ENCODE measurements around the gene MTSS2. TPM values are rescaled to one million over a fixed set of nuclear protein-coding genes. Genes with fewer than 3 reads are reported as not detected.

Gene MTSS2
- total and polyA plus RNA-seq, 2 of the 4 experiments (the other 2 are of a cell fraction): 9.1 to 86.2 TPM

DNA sequence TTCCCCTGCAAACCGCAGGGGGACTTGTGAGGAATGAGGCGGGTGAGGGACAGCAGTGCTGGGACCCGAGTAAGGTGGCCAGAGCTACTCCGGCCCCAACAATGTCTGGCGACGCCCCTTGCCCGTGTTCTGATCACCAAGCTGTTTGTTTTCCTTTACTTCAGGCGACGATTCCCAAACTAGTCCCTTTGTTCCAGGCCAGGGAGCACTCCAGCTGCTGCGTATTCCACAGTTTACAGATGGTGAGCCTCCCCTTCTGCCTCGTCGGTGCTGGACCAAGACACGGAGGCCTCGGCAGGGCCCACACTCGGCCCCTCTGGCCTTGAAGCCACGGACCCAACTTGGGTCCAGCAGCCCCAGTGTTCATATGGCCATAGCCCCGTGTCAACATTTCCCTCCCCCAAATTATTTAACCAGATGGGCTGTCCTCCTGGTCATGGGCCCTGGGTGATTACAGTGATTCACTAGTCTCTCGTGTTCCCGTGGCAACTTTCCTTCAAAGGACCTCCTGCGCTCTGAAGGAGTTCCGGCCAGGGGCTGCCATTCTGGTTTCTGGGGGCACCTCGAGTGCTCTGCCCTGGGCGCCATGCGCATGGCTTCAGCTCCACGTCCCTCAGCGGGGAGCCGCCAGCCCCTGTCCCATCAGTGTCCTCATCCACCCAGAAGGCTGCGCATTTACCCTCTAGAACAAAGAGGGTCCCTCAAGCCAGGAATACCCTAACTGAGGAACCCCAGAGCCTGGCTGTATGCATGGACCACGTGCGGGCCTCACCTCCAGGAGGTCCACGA, 24.8 kb upstream of the MTSS2 start (continued):
- TF ChIP-seq BHLHE40 (IDR thresholded peaks at IDR 0.05; ENCODE audit: low read depth, low read length): no peak

DNA sequence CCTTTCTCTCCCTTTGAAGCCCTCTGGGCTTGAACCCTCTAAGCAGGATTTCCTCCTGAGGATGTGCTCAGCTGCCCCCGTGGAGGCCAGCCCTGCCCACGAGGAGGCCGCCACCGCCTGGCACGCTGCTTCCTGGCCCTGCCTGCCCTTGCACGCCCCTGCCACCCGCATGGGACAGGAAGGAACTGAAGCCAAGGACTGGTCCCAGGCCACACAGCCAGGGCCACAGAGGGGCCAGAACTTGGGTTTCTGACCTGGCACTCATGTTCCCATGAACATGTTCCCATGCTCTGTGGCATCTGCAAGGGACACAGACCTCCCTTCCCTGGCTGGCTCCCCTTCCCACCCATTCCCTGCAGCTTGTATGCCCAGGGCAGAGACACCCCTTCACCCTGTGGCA, 24.1 kb upstream of the MTSS2 start:
- ATAC-seq (ENCODE audit: low read depth) (no peak), DNase-seq (no peak)
- Histone ChIP-seq H3K79me1 (ENCODE audit: low read depth in 1 of 2, low read length in 2 of 2) (peaks cover 9 to 59% of the 10 kb centered on the region in 2 experiments), H3K23ac (ENCODE audit: low read depth, low read length) (no peak overlapping the region), H3K4me1 (ENCODE audit: control insufficient read depth, insufficient read depth, low read length) (peaks cover 41% of the 10 kb centered on the region), H4K20me1 (ENCODE audit: insufficient read depth, low read length) (no peaks in the 10 kb centered on the region), H3K14ac (replicated peaks; ENCODE audit: low read depth, low read length) (no peak overlapping the region), H2BK15ac (ENCODE audit: low read depth, low read length) (peak overlapping the region; percentile 57; the same call in 2 of the 3 replicates), H3K9me3 (ENCODE audit: control insufficient read depth, insufficient read depth, low read length) (no peaks in the 10 kb centered on the region), H3K56ac (ENCODE audit: extremely low read depth, insufficient read depth, low read length) (no peak overlapping the region), H4K91ac (ENCODE audit: insufficient read depth, low read depth, low read length) (peak overlapping the region; percentile 33; the same call in 1 of the 2 replicates), H4K5ac (ENCODE audit: low read depth, low read length) (no peak overlapping the region), H3K9me1 (ENCODE audit: insufficient read depth, low read length) (peaks cover 50% of the 10 kb centered on the region), H3K9ac (ENCODE audit: low read depth, low read length) (no peak overlapping the region), H3K27me3 (ENCODE audit: control insufficient read depth, insufficient read depth, low read length) (no peaks in the 10 kb centered on the region), H3K4ac (ENCODE audit: low read depth, low read length) (peak overlapping the region; percentile 44), H2BK5ac (ENCODE audit: low read depth, low read length, poor library complexity, severe bottlenecking) (no peak overlapping the region), H3K4me3 (ENCODE audit: insufficient read depth, low read depth, low read length) (no peak overlapping the region), H2AFZ (replicated peaks; ENCODE audit: low read length, poor library complexity) (no peak overlapping the region), H3K18ac (ENCODE audit: low read depth, low read length) (no peak overlapping the region), H2AK5ac (ENCODE audit: low read depth, low read length) (peak overlapping the region; percentile 40), H4K8ac (ENCODE audit: low read depth in 2 of 2, low read length in 2 of 2) (no peak overlapping the region), H3K36me3 (ENCODE audit: control insufficient read depth, insufficient read depth, low read length) (no peaks in the 10 kb centered on the region), H3K4me2 (ENCODE audit: low read depth, low read length) (no peak overlapping the region), H2BK120ac (ENCODE audit: low read depth, low read length) (peak overlapping the region; percentile 36; the same call in 1 of the 2 replicates), H2AK9ac (replicated peaks; ENCODE audit: low read depth, low read length, poor library complexity) (no peak overlapping the region), H3K27ac (ENCODE audit: insufficient read depth, low read length) (no peak overlapping the region), H2BK20ac (ENCODE audit: low read depth, low read length) (0 out of 2 replicates have a peak overlapping the region, but pooled peaks have one; percentile 20)
- POLR2A ChIA-PET (ENCODE audit: unreplicated experiment): no interaction called here
- dilution Hi-C loops (cut with HindIII; ENCODE audit: low sequenced_read_pairs, unreplicated experiment) (no loop called here), in situ Hi-C loops (cut with MboI; ENCODE audit: low sequenced_read_pairs) (no loop called here), intact Hi-C loops (cut with micrococcal nuclease) (no loop called here)
- 90% methylated on average over 7 of the region's 7 CpGs; no CpG with 5 or more reads in 1 of the 2 experiments for WGBS, 2 experiments (ENCODE audit: extremely low coverage in 2 of 2, insufficient read length in 1 of 2)
- CTCF ChIA-PET: no interaction called here
- BruUV-seq (replicated peaks): no TSS peak
- TF ChIP-seq, protein P1, sequence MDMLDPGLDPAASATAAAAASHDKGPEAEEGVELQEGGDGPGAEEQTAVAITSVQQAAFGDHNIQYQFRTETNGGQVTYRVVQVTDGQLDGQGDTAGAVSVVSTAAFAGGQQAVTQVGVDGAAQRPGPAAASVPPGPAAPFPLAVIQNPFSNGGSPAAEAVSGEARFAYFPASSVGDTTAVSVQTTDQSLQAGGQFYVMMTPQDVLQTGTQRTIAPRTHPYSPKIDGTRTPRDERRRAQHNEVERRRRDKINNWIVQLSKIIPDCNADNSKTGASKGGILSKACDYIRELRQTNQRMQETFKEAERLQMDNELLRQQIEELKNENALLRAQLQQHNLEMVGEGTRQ (IDR thresholded peaks at IDR 0.05; ENCODE audit: low read depth, low read length): no peak
- TF ChIP-seq RFX5 (IDR thresholded peaks at IDR 0.05; ENCODE audit: low read depth, low read length) (no peak), MXI1 (IDR thresholded peaks at IDR 0.05; ENCODE audit: borderline replicate concordance, low read depth, low read length) (no peak), NFE2L2 (IDR thresholded peaks at IDR 0.05; ENCODE audit: low read depth, low read length) (no peak), MAFK (IDR thresholded peaks at IDR 0.05; ENCODE audit: low read depth, low read length) (no peak), CEBPB (IDR thresholded peaks at IDR 0.05; ENCODE audit: low read depth, low read length) (no peak), SMC3 (IDR thresholded peaks at IDR 0.05; ENCODE audit: low read depth, low read length) (no peak), RAD21 (IDR thresholded peaks at IDR 0.05; ENCODE audit: low read length) (no peak), RCOR1 (IDR thresholded peaks at IDR 0.05; ENCODE audit: insufficient replicate concordance, low read length) (no peak), CHD1 (IDR thresholded peaks at IDR 0.05; ENCODE audit: low read depth, low read length) (no peak)
- TF ChIP-seq, protein P2, sequence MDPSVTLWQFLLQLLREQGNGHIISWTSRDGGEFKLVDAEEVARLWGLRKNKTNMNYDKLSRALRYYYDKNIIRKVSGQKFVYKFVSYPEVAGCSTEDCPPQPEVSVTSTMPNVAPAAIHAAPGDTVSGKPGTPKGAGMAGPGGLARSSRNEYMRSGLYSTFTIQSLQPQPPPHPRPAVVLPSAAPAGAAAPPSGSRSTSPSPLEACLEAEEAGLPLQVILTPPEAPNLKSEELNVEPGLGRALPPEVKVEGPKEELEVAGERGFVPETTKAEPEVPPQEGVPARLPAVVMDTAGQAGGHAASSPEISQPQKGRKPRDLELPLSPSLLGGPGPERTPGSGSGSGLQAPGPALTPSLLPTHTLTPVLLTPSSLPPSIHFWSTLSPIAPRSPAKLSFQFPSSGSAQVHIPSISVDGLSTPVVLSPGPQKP (IDR thresholded peaks at IDR 0.05; ENCODE audit: borderline replicate concordance, low read depth, low read length): no peak

Data from IMR-90 (cell line).